Stimulated activated CD4-positive, alpha-beta T cell treated with anti-CD3 and anti-CD28 coated beads, Interleukin-4, amount 100 ng/mL, for 4 hours (primary cell): ENCODE results near the gene OR2A14.
"Not testable (repeated sequence)": the region's sequence is repeated elsewhere in the genome, so short reads cannot be mapped to it uniquely, and the experiment has no call there.

Source experiments
- DNase-seq, 2 experiments: peaks; one replicate each; pipeline ENCODE4 v3.0.0-alpha.2; 2020

Gene OR2A14

DNA sequence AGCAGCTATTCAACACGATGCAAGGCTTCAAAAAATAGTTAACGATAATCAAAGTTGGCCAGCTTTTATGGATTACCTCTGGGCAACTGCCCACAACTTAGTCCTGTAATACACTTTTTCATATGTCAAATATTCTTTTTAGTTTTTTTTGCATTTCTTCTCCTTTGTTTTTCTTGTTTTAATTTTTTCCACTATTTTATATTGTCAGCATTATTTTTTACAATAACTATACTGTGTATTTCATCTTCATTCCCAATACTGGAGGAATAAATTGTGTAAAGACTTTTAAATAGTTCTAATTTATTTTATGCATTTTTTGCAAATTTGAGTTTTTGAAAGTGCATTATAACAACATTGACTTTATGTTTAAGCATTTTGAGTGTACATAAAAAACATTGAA, 41.8 kb downstream of the OR2A14 start:
- no peak for DNase-seq

DNA sequence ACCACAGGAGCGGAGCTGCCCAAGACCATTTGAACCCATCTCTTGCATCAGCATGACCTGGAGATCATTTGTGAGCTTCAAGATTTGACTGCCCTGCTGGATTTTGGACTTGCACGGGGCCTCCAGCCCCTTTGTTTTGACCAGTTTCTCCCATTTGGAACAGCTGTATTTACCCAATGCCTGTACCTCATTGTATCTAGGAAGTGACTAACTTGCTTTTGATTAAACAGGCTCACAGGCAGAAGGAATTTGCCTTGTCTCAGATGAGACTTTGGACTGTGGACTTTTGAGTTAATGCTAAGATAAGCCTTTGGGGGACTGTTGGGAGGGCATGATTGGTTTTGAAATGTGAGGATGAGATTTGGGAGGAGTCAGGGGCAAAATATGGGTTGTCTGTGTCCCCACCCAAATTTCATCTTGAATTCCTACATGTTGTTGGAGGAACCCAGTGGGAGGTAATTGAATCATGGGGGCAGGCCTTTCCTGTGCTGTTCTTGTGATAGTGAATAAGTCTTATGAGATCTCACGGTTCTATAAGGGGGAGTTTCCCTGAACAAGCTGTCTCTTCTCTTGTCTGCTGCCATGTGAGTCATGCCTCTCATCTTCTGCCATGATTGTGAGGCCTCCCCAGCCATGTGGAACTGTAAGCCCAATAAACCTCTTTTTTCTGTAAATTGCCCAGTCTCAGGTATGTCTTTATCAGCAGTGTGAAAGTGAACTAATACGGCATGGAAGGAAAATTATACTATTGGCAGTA, 48.8 kb downstream of the OR2A14 start:
- not testable (repeated sequence) for DNase-seq

DNA sequence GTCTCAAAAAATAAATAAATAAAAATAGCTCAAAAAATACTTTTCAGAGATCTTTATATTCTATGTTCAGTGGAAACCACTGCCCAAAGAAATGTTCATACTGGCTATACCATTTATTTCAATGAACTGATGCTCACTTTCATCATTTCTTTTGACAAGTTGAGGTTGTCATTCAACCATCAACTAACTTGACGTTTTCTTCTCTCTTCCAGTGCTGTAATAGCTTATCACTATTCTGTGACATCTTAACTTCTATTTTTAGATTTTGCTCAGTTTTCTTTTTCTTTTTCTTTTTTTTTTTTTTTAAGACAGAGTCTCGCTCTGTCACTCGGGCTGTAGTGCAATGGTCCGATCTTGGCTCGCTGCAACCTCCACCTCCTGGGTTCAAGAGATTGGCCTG, 51.6 kb downstream of the OR2A14 start:
- no peak for DNase-seq

DNA sequence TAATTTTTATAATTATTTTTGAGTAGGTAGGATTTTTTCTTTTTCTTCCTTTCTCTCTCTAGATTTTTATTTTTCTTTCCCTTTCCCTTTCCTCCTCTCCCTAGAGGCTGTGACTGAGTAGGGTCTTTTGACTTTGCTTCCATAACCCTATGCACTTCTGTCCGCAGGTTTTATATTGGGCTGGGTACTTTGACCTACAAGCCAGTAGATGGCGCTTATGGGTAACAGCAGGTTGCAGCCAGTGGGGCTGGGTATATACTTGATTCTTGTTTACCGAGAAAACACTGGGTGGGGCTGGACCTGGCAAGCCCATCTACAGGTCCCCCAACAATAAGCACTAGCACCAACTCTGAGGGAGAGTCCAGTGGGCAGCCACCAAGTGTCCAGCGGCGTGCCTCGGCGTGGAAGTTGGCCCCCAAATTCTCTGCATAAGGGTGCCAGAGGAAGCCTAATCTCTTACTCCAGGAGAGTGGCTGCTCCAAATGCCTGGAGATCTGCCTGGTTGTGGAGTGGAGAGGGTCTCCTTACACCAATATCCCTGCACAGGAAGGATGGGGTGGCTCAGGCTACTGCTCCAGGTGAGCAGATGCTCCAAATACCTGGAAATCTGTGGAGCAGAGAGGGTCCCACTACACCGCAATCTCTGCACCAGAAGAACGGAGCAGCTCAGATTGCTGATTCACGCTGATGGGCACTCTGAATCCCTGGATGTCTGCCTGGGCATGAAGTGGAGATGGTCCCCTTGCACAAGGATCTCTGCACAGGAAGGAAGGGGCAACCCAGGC, 55.6 kb downstream of the OR2A14 start:
- DNase-seq, result peak in 1 of 2 experiments; percentile 11

DNA sequence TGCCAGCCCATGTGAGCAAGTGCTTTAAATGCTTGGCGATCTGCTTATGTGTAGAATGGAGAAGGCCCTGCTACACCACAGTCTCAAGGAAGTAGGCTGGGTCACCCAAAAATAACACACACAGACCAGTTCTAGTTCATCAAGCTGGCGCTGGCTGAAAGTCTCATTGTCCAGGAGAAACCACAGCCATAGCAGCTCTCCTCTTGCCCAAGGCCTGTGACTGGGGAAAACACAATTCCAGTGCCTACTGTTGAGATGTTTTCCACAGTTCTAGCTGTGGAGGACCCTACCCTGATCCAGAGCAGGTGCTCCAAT, 56.1 kb downstream of the OR2A14 start:
- not testable (repeated sequence) for DNase-seq
